HepG2 (cell line): ENCODE measurements around the gene ST3GAL4.

Experiments
- CREB3 ChIP-seq: sonication (generic); formaldehyde crosslinking; IDR thresholded peaks from 2 replicates; pipeline ENCODE4 v1.5.0; 2020; ENCODE audit warnings: missing genetic modification reagents
- CTCF ChIP-seq: sonication (generic); formaldehyde crosslinking; IDR thresholded peaks from 2 replicates; pipeline ENCODE4 v1.5.0; 2020; ENCODE audit warnings: mild to moderate bottlenecking, missing genetic modification reagents, moderate library complexity
- ETS1 ChIP-seq: sonication (generic); formaldehyde crosslinking; IDR thresholded peaks from 2 replicates; pipeline ENCODE4 v1.4.0; 2020; ENCODE audit warnings: missing genetic modification reagents
- EZH2 ChIP-seq: conservative IDR thresholded peaks from 2 replicates; pipeline ENCODE4 v1.6.1; 2012; ENCODE audit warnings: mild to moderate bottlenecking, low read depth, low read length, moderate library complexity
- GABPA ChIP-seq, 2 experiments: IDR thresholded peaks; 2 replicates each; pipeline ENCODE4 v1.6.1; 2011 to 2016; ENCODE audit warnings: low read depth in 2 of 2, low read length in 1 of 2, missing biosample characterization in 1 of 2, missing genetic modification characterization in 1 of 2
- HNF4A ChIP-seq: sonication (generic); formaldehyde crosslinking; IDR thresholded peaks from 2 replicates; pipeline ENCODE4 v1.4.0; 2020; ENCODE audit warnings: missing genetic modification reagents
- POLR2A ChIP-seq, 2 experiments: IDR thresholded peaks; 2 replicates each; pipeline ENCODE4 v1.6.1; 2011; ENCODE audit warnings: low read depth in 2 of 2, low read length in 2 of 2, mild to moderate bottlenecking in 1 of 2, moderate library complexity in 1 of 2; ENCODE audit not compliant: insufficient read depth in 1 of 2
- REST ChIP-seq, 2 experiments: IDR thresholded peaks; 2 replicates each; pipeline ENCODE4 v1.6.1; 2011 to 2012; ENCODE audit warnings: low read length in 2 of 2, borderline replicate concordance in 1 of 2, low read depth in 1 of 2, mild to moderate bottlenecking in 1 of 2, moderate library complexity in 1 of 2
- ZBTB4 ChIP-seq: sonication (generic); formaldehyde crosslinking; IDR thresholded peaks from 2 replicates; pipeline ENCODE4 v1.4.0; 2020; ENCODE audit warnings: missing genetic modification reagents, mild to moderate bottlenecking, borderline replicate concordance
- ZGPAT ChIP-seq: IDR thresholded peaks from 2 replicates; pipeline ENCODE4 v1.6.1; 2016; ENCODE audit warnings: mild to moderate bottlenecking
- ZNF354B ChIP-seq: sonication (generic); formaldehyde crosslinking; IDR thresholded peaks from 2 replicates; pipeline ENCODE4 v1.8.0; 2022; ENCODE audit warnings: mild to moderate bottlenecking, missing genetic modification reagents
- ZNF431 ChIP-seq: sonication (generic); formaldehyde crosslinking; IDR thresholded peaks from 2 replicates; pipeline ENCODE4 v1.9.0; 2022; ENCODE audit warnings: missing genetic modification reagents, low read depth, mild to moderate bottlenecking, borderline replicate concordance
- ZNF569 ChIP-seq: sonication (generic); formaldehyde crosslinking; IDR thresholded peaks from 2 replicates; pipeline ENCODE4 v1.5.0; 2020; ENCODE audit warnings: mild to moderate bottlenecking, missing genetic modification reagents, moderate library complexity, borderline replicate concordance
- ZNF598 ChIP-seq: sonication (generic); formaldehyde crosslinking; IDR thresholded peaks from 2 replicates; pipeline ENCODE4 v1.5.1; 2020; ENCODE audit warnings: mild to moderate bottlenecking, missing genetic modification reagents, borderline replicate concordance

- no peak for TF ChIP-seq ZGPAT (CRISPR knock-in tag)
- TF ChIP-seq GABPA (IDR thresholded peaks at IDR 0.05; ENCODE audit: low read depth, low read length), result no peak
- no peak for TF ChIP-seq GABPA (CRISPR knock-in tag; IDR thresholded peaks at IDR 0.05; ENCODE audit: low read depth)
- TF ChIP-seq ZNF598 (CRISPR knock-in tag), result no peak
- TF ChIP-seq ZBTB4 (CRISPR knock-in tag), result no peak
- TF ChIP-seq ETS1 (CRISPR knock-in tag), result no peak
- TF ChIP-seq CTCF, result no peak
- TF ChIP-seq ZNF431 (CRISPR knock-in tag), result no peak
- TF ChIP-seq REST (IDR thresholded peaks at IDR 0.05; ENCODE audit: borderline replicate concordance in 1 of 2, low read depth in 1 of 2, low read length in 2 of 2), result no peak
- TF ChIP-seq HNF4A (CRISPR knock-in tag), result no peak
- no peak for TF ChIP-seq POLR2A (IDR thresholded peaks at IDR 0.05; ENCODE audit: insufficient read depth in 1 of 2, low read depth in 2 of 2, low read length in 2 of 2)
- TF ChIP-seq CREB3 (CRISPR knock-in tag), result no peak
- no peak for TF ChIP-seq ZNF569 (CRISPR knock-in tag)
- no peak for TF ChIP-seq ZNF354B (CRISPR knock-in tag)
- no peak for TF ChIP-seq EZH2
Measured at GRCh38 chr11:126407101-126407521, 51.6 kb downstream of the ST3GAL4 start.
